Heart left ventricle (tissue), 13 donors: ENCODE measurements around the gene HOXB3.

Experiments
- POLR2A ChIP-seq, 2 donors: fragments of 450-650 bp; IDR thresholded peaks; one replicate each; pipeline ENCODE4 v1.6.1; 2017; ENCODE audit warnings: antibody characterized with exemption in 2 of 2, mild to moderate bottlenecking in 2 of 2, moderate library complexity in 2 of 2
- TF ChIP-seq, protein P1 (sequence below), 12 donors: fragments of 200-600 bp; sonication (generic) in 4 of 12; IDR thresholded peaks; one replicate each; pipeline versions ENCODE4 v1.5.0 to v1.8.0; 2018 to 2022; ENCODE audit warnings: antibody characterized with exemption in 12 of 12, mild to moderate bottlenecking in 5 of 12
- donor health status: ischemic (EF 13 %, LVEDD 7.1; RV severe dilation, severe dysfunction).
- donor health status: DM: no; HTN: yes; CAD: no.
- donor health status: DM: no; HTN: no; CAD: no.
- donor health status: ischemic (EF 25% LVEDD 6.9; RV normal size, moderate dysfunction).
- donor health status: ischemic (EF 25% LVEDD 5.7; RV mildly dilated, moderate dysfunction).
- donor health status: ischemic (EF 35%, LVEDD 5.7; RV mildly dilated, moderate dysfunction).
- donor health status: nonischemic (EF 11% LVEDD 7.7; RV severe dilation, severe dysfunction).
- donor health status: DM: yes; HTN: yes; CAD: no.
- donor health status: PGD.
- donor health status: ischemic (EF 29% LVEDD 5.4; RV normal size, mild dysfunction).
- donor health status: nonischemic (EF 23%, LVEDD 6.1; RV moderate dilation, normal function).

- TF ChIP-seq, protein P1, sequence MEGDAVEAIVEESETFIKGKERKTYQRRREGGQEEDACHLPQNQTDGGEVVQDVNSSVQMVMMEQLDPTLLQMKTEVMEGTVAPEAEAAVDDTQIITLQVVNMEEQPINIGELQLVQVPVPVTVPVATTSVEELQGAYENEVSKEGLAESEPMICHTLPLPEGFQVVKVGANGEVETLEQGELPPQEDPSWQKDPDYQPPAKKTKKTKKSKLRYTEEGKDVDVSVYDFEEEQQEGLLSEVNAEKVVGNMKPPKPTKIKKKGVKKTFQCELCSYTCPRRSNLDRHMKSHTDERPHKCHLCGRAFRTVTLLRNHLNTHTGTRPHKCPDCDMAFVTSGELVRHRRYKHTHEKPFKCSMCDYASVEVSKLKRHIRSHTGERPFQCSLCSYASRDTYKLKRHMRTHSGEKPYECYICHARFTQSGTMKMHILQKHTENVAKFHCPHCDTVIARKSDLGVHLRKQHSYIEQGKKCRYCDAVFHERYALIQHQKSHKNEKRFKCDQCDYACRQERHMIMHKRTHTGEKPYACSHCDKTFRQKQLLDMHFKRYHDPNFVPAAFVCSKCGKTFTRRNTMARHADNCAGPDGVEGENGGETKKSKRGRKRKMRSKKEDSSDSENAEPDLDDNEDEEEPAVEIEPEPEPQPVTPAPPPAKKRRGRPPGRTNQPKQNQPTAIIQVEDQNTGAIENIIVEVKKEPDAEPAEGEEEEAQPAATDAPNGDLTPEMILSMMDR (IDR thresholded peaks at IDR 0.05), result no peak
- TF ChIP-seq POLR2A (IDR thresholded peaks at IDR 0.05), result no peak
These were observed 75.6 kb downstream of the HOXB3 start for GRCh38 chr17:48514477-48514876.
